Neural cell (in vitro differentiated cells): Measurements from ENCODE around the gene ZNF653. TPM values are rescaled to one million over a fixed set of nuclear protein-coding genes. Genes with fewer than 3 reads are reported as not detected.

Experiments used
- H2AFZ ChIP-seq: fragments of 200-600, 300-800 bp; sonication (generic), shearing (Covaris generic); 2 replicates; pipeline ENCODE4 v1.6.0; 2014; ENCODE audit warnings: low read depth, mild to moderate bottlenecking, antibody characterized with exemption, low read length, moderate library complexity
- H3F3A ChIP-seq: fragments of 200-600 bp; shearing (Covaris generic); 2 replicates; pipeline ENCODE4 v1.6.1; 2016; ENCODE audit warnings: mild to moderate bottlenecking, moderate library complexity, mixed read lengths, antibody characterized with exemption, low read length; ENCODE audit not compliant: insufficient read depth, poor library complexity, severe bottlenecking
- H3K27ac ChIP-seq: fragments of 200-600, 300-800 bp; sonication (generic), shearing (Covaris generic); 2 replicates; pipeline ENCODE4 v1.5.1; 2014; ENCODE audit warnings: mild to moderate bottlenecking, low read length, moderate library complexity
- H3K27me3 ChIP-seq: fragments of 300-800, 200-600 bp; sonication (generic), shearing (Covaris generic); 2 replicates; pipeline ENCODE4 v1.6.0; 2014; ENCODE audit warnings: mild to moderate bottlenecking, low read depth, low read length, moderate library complexity; ENCODE audit not compliant: insufficient read depth
- H3K36me3 ChIP-seq: fragments of 300-800, 200-600 bp; sonication (generic), shearing (Covaris generic); 2 replicates; pipeline ENCODE4 v1.5.1; 2014; ENCODE audit warnings: mild to moderate bottlenecking, antibody characterized with exemption, low read length, moderate library complexity; ENCODE audit not compliant: insufficient read depth
- H3K4me2 ChIP-seq: fragments of 300-800, 200-600 bp; sonication (generic), shearing (Covaris generic); 2 replicates; pipeline ENCODE4 v1.6.0; 2014; ENCODE audit warnings: mild to moderate bottlenecking, low read length
- H3K4me3 ChIP-seq: fragments of 300-800, 200-600 bp; sonication (generic), shearing (Covaris generic); 2 replicates; pipeline ENCODE4 v1.5.1; 2014; ENCODE audit warnings: mild to moderate bottlenecking, low read length, moderate library complexity
- H3K79me2 ChIP-seq: fragments of 200-600 bp; shearing (Covaris generic); replicated peaks from 2 replicates; pipeline ENCODE4 v1.6.0; 2014; ENCODE audit warnings: mild to moderate bottlenecking, low read length, moderate library complexity; ENCODE audit not compliant: insufficient read depth
- H3K9ac ChIP-seq: fragments of 300-800, 200-600 bp; sonication (generic), shearing (Covaris generic); 2 replicates; pipeline ENCODE4 v1.6.1; 2016; ENCODE audit warnings: mild to moderate bottlenecking, low read length, mixed read lengths
- H3K9me2 ChIP-seq: fragments of 200-600 bp; shearing (Covaris generic); 2 replicates; pipeline ENCODE4 v1.6.1; 2016; ENCODE audit warnings: mild to moderate bottlenecking, low read length, mixed read lengths; ENCODE audit not compliant: insufficient read depth
- H3K9me3 ChIP-seq: fragments of 200-600, 300-800 bp; sonication (generic), shearing (Covaris generic); 2 replicates; pipeline ENCODE4 v1.6.1; 2016; ENCODE audit warnings: mild to moderate bottlenecking, mixed run types, low read length, moderate library complexity, mixed read lengths
- H4K20me1 ChIP-seq: fragments of 200-600 bp; shearing (Covaris generic); 2 replicates; pipeline ENCODE4 v1.6.1; 2016; ENCODE audit warnings: mild to moderate bottlenecking, mixed run types; ENCODE audit not compliant: insufficient read depth
- CTCF ChIP-seq: fragments of 450-650 bp; IDR thresholded peaks from 2 replicates; pipeline ENCODE4 v1.5.1; 2014; ENCODE audit warnings: antibody characterized with exemption, mild to moderate bottlenecking, moderate library complexity; ENCODE audit not compliant: poor library complexity, severe bottlenecking
- EP300 ChIP-seq: fragments of 450-650 bp; conservative IDR thresholded peaks from 2 replicates; pipeline ENCODE4 v1.6.1; 2014; ENCODE audit warnings: antibody characterized with exemption, mild to moderate bottlenecking, moderate library complexity; ENCODE audit not compliant: poor library complexity, severe bottlenecking
- EZH2 ChIP-seq: fragments of 200-600, 300-800 bp; shearing (Covaris generic), sonication (generic); IDR thresholded peaks from 2 replicates; pipeline ENCODE4 v1.6.1; 2014; ENCODE audit warnings: antibody characterized with exemption, low read length, borderline replicate concordance, mild to moderate bottlenecking; ENCODE audit not compliant: insufficient read depth, poor library complexity, severe bottlenecking
- MXI1 ChIP-seq: fragments of 450-650 bp; conservative IDR thresholded peaks from 2 replicates; pipeline ENCODE4 v1.6.1; 2014; ENCODE audit warnings: antibody characterized with exemption, mild to moderate bottlenecking; ENCODE audit not compliant: poor library complexity, severe bottlenecking
- POLR2AphosphoS5 ChIP-seq: IDR thresholded peaks from 2 replicates; pipeline ENCODE4 v1.6.1; 2012
- RAD21 ChIP-seq: fragments of 450-650 bp; conservative IDR thresholded peaks from 2 replicates; pipeline ENCODE4 v1.6.1; 2014; ENCODE audit warnings: antibody characterized with exemption, mild to moderate bottlenecking, moderate library complexity
- SMC3 ChIP-seq: fragments of 450-650 bp; conservative IDR thresholded peaks from 2 replicates; pipeline ENCODE4 v1.6.1; 2014; ENCODE audit warnings: antibody characterized with exemption, mild to moderate bottlenecking, moderate library complexity; ENCODE audit not compliant: poor library complexity
- TAF1 ChIP-seq: IDR thresholded peaks from 2 replicates; pipeline ENCODE4 v1.6.1; 2012; ENCODE audit warnings: low read depth
- polyA plus RNA-seq: library from polyadenylated mRNA; depleted of rRNA; stranded (reverse); fragments of >200 nt; gene quantifications from 2 replicates; pipeline ENCODE4 v1.2.3, GENCODE V29; 2014
- TF ChIP-seq, protein P1 (sequence below): IDR thresholded peaks from 2 replicates; pipeline ENCODE4 v1.6.1; 2012; ENCODE audit warnings: borderline replicate concordance

ZNF653 gene
- polyA plus RNA-seq, 1 donor from 2014 or later: 16.5 TPM

DNA sequence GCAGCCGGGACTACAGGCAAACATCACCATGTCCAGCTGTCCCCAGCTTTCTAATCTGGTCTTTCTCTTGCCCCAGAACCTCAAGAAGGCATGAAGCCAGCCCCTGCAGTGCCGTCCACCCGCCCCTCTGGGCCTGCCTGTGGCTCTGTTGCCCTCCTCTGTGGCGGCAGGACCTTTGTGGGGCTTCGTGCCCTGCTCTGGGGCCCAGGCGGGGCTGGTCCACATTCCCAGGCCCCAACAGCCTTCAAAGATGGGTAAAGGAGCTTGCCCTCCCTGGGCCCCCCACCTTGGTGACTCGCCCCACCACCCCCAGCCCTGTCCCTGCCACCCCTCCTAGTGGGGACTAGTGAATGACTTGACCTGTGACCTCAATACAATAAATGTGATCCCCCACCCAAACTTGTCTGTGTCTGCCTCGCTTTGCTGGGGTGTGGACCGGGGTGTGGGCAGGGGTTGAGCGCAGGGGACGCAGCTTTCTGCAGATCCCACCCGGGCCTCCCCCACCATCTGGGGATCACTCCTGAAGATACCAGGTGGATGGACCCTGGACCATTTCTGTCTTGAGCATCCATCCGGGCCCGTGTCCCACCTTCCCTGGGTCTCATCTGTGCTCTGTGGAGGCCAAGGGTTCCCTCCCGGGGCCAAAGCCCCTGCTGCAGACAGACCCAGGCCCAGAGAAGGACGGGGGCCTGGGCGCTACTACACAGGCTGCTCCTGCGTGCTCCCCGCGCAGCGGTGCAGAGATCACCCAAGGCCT, 54.9 kb downstream of the ZNF653 start:
- Histone ChIP-seq H3K27me3 (no peaks in the 10 kb centered on the region), H3K9me3 (no peaks in the 10 kb centered on the region), H3K79me2 (no peaks in the 10 kb centered on the region), H2AFZ (no peak overlapping the region), H3K9ac (no peak overlapping the region), H3K27ac (no peak overlapping the region), H3K36me3 (no peaks in the 10 kb centered on the region), H3K9me2 (no peaks in the 10 kb centered on the region), H3K4me3 (no peak overlapping the region), H3K4me2 (no peak overlapping the region), H4K20me1 (no peaks in the 10 kb centered on the region), H3F3A (peaks cover 3% of the 10 kb centered on the region)
- TF ChIP-seq EP300: no peak
- TF ChIP-seq POLR2AphosphoS5: peak; percentile 25

DNA sequence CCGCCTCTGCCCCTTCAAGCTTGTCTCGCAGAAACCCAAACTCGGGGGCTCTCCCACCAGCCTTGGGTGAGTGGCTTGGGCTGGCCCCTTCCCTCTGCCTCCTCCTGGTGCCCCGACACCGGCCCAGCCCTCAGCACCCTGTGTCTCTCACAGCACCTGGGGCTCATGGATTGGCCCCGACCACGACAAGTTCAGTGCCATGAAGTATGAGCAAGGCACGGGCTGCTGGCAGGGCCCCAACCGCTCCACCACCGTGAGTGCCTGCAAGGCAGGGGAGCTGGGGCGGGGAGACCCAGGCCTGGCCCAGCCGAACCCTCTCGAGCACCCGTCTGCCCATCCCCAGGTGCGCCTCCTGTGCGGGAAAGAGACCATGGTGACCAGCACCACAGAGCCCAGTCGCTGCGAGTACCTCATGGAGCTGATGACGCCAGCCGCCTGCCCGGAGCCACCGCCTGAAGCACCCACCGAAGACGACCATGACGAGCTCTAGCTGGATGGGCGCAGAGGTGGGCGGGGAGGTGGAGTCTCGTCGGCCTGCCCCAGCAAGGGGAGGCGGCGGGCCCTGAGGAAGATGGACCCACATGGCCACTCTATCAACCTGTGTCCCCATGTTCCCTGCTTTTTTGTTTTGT, 56.6 kb downstream of the ZNF653 start:
- H2AFZ ChIP-seq: no peak overlapping the region
- no peaks in the 10 kb centered on the region for H3K36me3 ChIP-seq
- H4K20me1 ChIP-seq: no peaks in the 10 kb centered on the region
- no peaks in the 10 kb centered on the region for H3K9me2 ChIP-seq
- H3K27me3 ChIP-seq: no peaks in the 10 kb centered on the region
- peaks cover 3% of the 10 kb centered on the region for H3F3A ChIP-seq
- H3K4me3 ChIP-seq: no peak overlapping the region
- no peaks in the 10 kb centered on the region for H3K9me3 ChIP-seq
- no peak overlapping the region for H3K27ac ChIP-seq
- H3K9ac ChIP-seq: no peak overlapping the region
- no peaks in the 10 kb centered on the region for H3K79me2 ChIP-seq
- TF ChIP-seq RAD21 (no peak), MXI1 (no peak), EP300 (no peak), POLR2AphosphoS5 (no peak), TAF1 (no peak), EZH2 (no peak), SMC3 (no peak), CTCF (no peak)
- TF ChIP-seq, protein P1, sequence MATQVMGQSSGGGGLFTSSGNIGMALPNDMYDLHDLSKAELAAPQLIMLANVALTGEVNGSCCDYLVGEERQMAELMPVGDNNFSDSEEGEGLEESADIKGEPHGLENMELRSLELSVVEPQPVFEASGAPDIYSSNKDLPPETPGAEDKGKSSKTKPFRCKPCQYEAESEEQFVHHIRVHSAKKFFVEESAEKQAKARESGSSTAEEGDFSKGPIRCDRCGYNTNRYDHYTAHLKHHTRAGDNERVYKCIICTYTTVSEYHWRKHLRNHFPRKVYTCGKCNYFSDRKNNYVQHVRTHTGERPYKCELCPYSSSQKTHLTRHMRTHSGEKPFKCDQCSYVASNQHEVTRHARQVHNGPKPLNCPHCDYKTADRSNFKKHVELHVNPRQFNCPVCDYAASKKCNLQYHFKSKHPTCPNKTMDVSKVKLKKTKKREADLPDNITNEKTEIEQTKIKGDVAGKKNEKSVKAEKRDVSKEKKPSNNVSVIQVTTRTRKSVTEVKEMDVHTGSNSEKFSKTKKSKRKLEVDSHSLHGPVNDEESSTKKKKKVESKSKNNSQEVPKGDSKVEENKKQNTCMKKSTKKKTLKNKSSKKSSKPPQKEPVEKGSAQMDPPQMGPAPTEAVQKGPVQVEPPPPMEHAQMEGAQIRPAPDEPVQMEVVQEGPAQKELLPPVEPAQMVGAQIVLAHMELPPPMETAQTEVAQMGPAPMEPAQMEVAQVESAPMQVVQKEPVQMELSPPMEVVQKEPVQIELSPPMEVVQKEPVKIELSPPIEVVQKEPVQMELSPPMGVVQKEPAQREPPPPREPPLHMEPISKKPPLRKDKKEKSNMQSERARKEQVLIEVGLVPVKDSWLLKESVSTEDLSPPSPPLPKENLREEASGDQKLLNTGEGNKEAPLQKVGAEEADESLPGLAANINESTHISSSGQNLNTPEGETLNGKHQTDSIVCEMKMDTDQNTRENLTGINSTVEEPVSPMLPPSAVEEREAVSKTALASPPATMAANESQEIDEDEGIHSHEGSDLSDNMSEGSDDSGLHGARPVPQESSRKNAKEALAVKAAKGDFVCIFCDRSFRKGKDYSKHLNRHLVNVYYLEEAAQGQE: no peak
- no peak overlapping the region for H3K4me2 ChIP-seq
